SK-N-SH (cell line): Measurements from ENCODE around the gene MAP3K5. TPM values are rescaled to one million over a fixed set of nuclear protein-coding genes. Genes with fewer than 3 reads are reported as not detected.

Source experiments
- CTCF ChIA-PET: fragments of 300-600, 350-600 bp; formaldehyde crosslinking; extraction: SDS; loops from one replicate; lab custom pipeline; 2021; lab: Yijun Ruan, JAX
- POLR2A ChIA-PET: fragments of 350-600 bp; sonication (Branson Sonifier 250); formaldehyde crosslinking; extraction: SDS; loops from one replicate; lab custom pipeline; 2020; ENCODE audit warnings: antibody characterized with exemption, inconsistent platforms; lab: Yijun Ruan, JAX
- DNase-seq: peaks from one replicate; pipeline ENCODE4 v3.0.0; 2012
- H2AFZ ChIP-seq: fragments of 200-600 bp; sonication (generic); 2 replicates; pipeline ENCODE4 v1.8.1; 2016; ENCODE audit warnings: antibody characterized with exemption, mild to moderate bottlenecking, low read depth
- H3F3A ChIP-seq: fragments of 200-600 bp; sonication (generic); replicated peaks from 2 replicates; pipeline ENCODE3; 2016; ENCODE audit warnings: antibody characterized with exemption, mild to moderate bottlenecking; ENCODE audit not compliant: insufficient read depth
- H3K27ac ChIP-seq, 2 experiments: fragments of 200-500 bp in 1 of 2; fragments of 200-600 bp in 1 of 2; sonication (Bioruptor generic) in 1 of 2; sonication (generic), shearing (Covaris generic) in 1 of 2; 2 replicates each; pipeline versions ENCODE4 v1.5.1 to v1.6.1; 2014 to 2016; ENCODE audit warnings: low read depth in 2 of 2, inconsistent platforms in 1 of 2, low read length in 1 of 2, mild to moderate bottlenecking in 1 of 2, mixed read lengths in 1 of 2
- H3K27me3 ChIP-seq: fragments of 200-600 bp; sonication (generic), shearing (Covaris generic); 2 replicates; pipeline ENCODE4 v1.6.1; 2016; ENCODE audit warnings: mixed run types; ENCODE audit not compliant: insufficient read depth
- H3K36me3 ChIP-seq, 2 experiments: fragments of 200-500 bp in 1 of 2; fragments of 200-600 bp in 1 of 2; sonication (Bioruptor generic) in 1 of 2; sonication (generic) in 1 of 2; replicated peaks in 1 of 2; 2 replicates each; pipeline versions ENCODE3 to v1.5.1; 2014 to 2016; ENCODE audit warnings: low read length in 1 of 2, mild to moderate bottlenecking in 1 of 2; ENCODE audit not compliant: insufficient read depth in 2 of 2, control insufficient read depth in 1 of 2
- H3K4me1 ChIP-seq, 2 experiments: fragments of 200-500 bp in 1 of 2; fragments of 200-600 bp in 1 of 2; sonication (Bioruptor generic) in 1 of 2; sonication (generic), shearing (Covaris generic) in 1 of 2; 2 replicates each; pipeline versions ENCODE4 v1.5.1 to v1.6.1; 2014 to 2016; ENCODE audit warnings: low read depth in 1 of 2, low read length in 1 of 2, mixed run types in 1 of 2; ENCODE audit not compliant: insufficient read depth in 2 of 2, control insufficient read depth in 1 of 2
- H3K4me2 ChIP-seq: fragments of 200-600 bp; sonication (generic), shearing (Covaris generic); 2 replicates; pipeline ENCODE4 v1.6.1; 2017; ENCODE audit warnings: mixed run types
- H3K4me3 ChIP-seq, 2 experiments: fragments of 200-500 bp in 1 of 2; fragments of 200-600 bp in 1 of 2; sonication (Bioruptor generic) in 1 of 2; sonication (generic), shearing (Covaris generic) in 1 of 2; 2 replicates each; pipeline versions ENCODE4 v1.5.1 to v1.8.1; 2014 to 2016; ENCODE audit warnings: low read depth in 2 of 2, inconsistent platforms in 1 of 2, low read length in 1 of 2, mild to moderate bottlenecking in 1 of 2, mixed read lengths in 1 of 2, moderate library complexity in 1 of 2
- H3K79me2 ChIP-seq: fragments of 200-600 bp; sonication (generic); 2 replicates; pipeline ENCODE4 v1.8.1; 2017; ENCODE audit warnings: mild to moderate bottlenecking; ENCODE audit not compliant: insufficient read depth
- H3K9ac ChIP-seq: fragments of 200-600 bp; sonication (generic); 2 replicates; pipeline ENCODE4 v1.6.1; 2017; ENCODE audit warnings: mixed run types
- H3K9me2 ChIP-seq: fragments of 200-600 bp; sonication (generic); 2 replicates; pipeline ENCODE4 v1.6.1; 2017; ENCODE audit warnings: mixed run types
- H3K9me3 ChIP-seq: fragments of 200-600 bp; sonication (generic); 2 replicates; pipeline ENCODE4 v1.6.1; 2017; ENCODE audit warnings: mixed run types, mild to moderate bottlenecking, moderate library complexity
- H4K20me1 ChIP-seq: fragments of 200-600 bp; sonication (generic); 2 replicates; pipeline ENCODE4 v1.6.1; 2017; ENCODE audit warnings: mild to moderate bottlenecking, mixed run types; ENCODE audit not compliant: insufficient read depth
- ELF1 ChIP-seq: IDR thresholded peaks from 2 replicates; pipeline ENCODE4 v1.4.0; 2012
- EZH2phosphoT487 ChIP-seq: fragments of 200-600 bp; sonication (generic); IDR thresholded peaks from 2 replicates; pipeline ENCODE4 v1.6.1; 2017; ENCODE audit warnings: low read depth, mixed run types, mild to moderate bottlenecking, antibody characterized with exemption, moderate library complexity, borderline replicate concordance
- FOXM1 ChIP-seq: IDR thresholded peaks from 2 replicates; pipeline ENCODE4 v1.4.0; 2012; ENCODE audit warnings: low read depth, mild to moderate bottlenecking
- GABPA ChIP-seq: IDR thresholded peaks from 2 replicates; pipeline ENCODE4 v1.4.0; 2012; ENCODE audit warnings: low read depth, mild to moderate bottlenecking
- GATA2 ChIP-seq: sonication (generic); formaldehyde crosslinking; IDR thresholded peaks from 2 replicates; pipeline ENCODE4 v1.5.0; 2020; ENCODE audit warnings: mild to moderate bottlenecking, missing genetic modification reagents
- NRF1 ChIP-seq: IDR thresholded peaks from 2 replicates; pipeline ENCODE4 v1.6.1; 2012; ENCODE audit warnings: low read depth, mild to moderate bottlenecking, low read length
- POLR2AphosphoS5 ChIP-seq: IDR thresholded peaks from 2 replicates; pipeline ENCODE4 v1.6.1; 2012; ENCODE audit warnings: low read depth, low read length
- RAD21 ChIP-seq: IDR thresholded peaks from 2 replicates; pipeline ENCODE4 v1.6.1; 2012; ENCODE audit warnings: mild to moderate bottlenecking, low read length
- RFX5 ChIP-seq: IDR thresholded peaks from 2 replicates; pipeline ENCODE4 v1.6.1; 2012; ENCODE audit warnings: mild to moderate bottlenecking, improper control_type of control experiment, low read length
- SIN3A ChIP-seq: IDR thresholded peaks from 2 replicates; pipeline ENCODE4 v1.6.1; 2012; ENCODE audit warnings: low read depth, mild to moderate bottlenecking, low read length, moderate library complexity, borderline replicate concordance
- SMC3 ChIP-seq: IDR thresholded peaks from 2 replicates; pipeline ENCODE4 v1.6.1; 2012; ENCODE audit warnings: low read depth, low read length, improper control_type of control experiment
- TCF12 ChIP-seq: IDR thresholded peaks from 2 replicates; pipeline ENCODE4 v1.4.0; 2012
- TEAD4 ChIP-seq: IDR thresholded peaks from 2 replicates; pipeline ENCODE4 v1.4.0; 2012; ENCODE audit warnings: mild to moderate bottlenecking, borderline replicate concordance; ENCODE audit not compliant: insufficient read depth
- YY1 ChIP-seq: IDR thresholded peaks from 2 replicates; pipeline ENCODE4 v1.4.0; 2012; ENCODE audit warnings: low read depth, mild to moderate bottlenecking
- WGBS: methylation state at CpG from one replicate; pipeline ENCODE4 v1.1.6; 2017; ENCODE audit warnings: low lambda C conversion rate; 5-methylcytosine and 5-hydroxymethylcytosine counted together
- polyA plus RNA-seq, 3 experiments: library from polyadenylated mRNA; depleted of rRNA; stranded (reverse); fragments of >200 nt; gene quantifications; 2 replicates each; pipeline ENCODE4 v1.2.3, GENCODE V29; 2012
- TF ChIP-seq, protein P1 (sequence below): fragments of 200-600 bp; sonication (generic); IDR thresholded peaks from 2 replicates; pipeline ENCODE4 v1.6.1; 2017; ENCODE audit warnings: antibody characterized with exemption, mild to moderate bottlenecking, moderate library complexity
- TF ChIP-seq, protein P2 (sequence below): IDR thresholded peaks from 2 replicates; pipeline ENCODE4 v1.4.0; 2012; ENCODE audit warnings: low read depth
- TF ChIP-seq, protein P3 (sequence below): IDR thresholded peaks from 2 replicates; pipeline ENCODE4 v1.6.1; 2012; ENCODE audit warnings: mild to moderate bottlenecking, low read depth, low read length, moderate library complexity

Gene MAP3K5
- polyA plus RNA-seq, 1 of the 3 experiments (the other 2 are of a cell fraction) = 1.4 TPM

GRCh38 chr6:136566007-136566487, 226.2 kb downstream of the MAP3K5 start:
- Histone ChIP-seq H3K9ac (no peak overlapping the region), H3K9me2 (no peaks in the 10 kb centered on the region), H3K4me2 (no peak overlapping the region), H3F3A (peaks cover 3% of the 10 kb centered on the region), H3K9me3 (no peaks in the 10 kb centered on the region), H3K79me2 (no peaks in the 10 kb centered on the region), H3K4me1 (peaks cover 0 to 6% of the 10 kb centered on the region in 2 experiments; a peak in 2 of 4 replicates), H3K27me3 (no peaks in the 10 kb centered on the region), H4K20me1 (no peaks in the 10 kb centered on the region), H3K27ac (no peak overlapping the region), H2AFZ (no peak overlapping the region), H3K4me3 (no peak overlapping the region), H3K36me3 (no peaks in the 10 kb centered on the region)
- TF ChIP-seq YY1 = no peak
- TF ChIP-seq SMC3 = no peak
- no peak for TF ChIP-seq POLR2AphosphoS5
- no peak for TF ChIP-seq TCF12
- no peak for TF ChIP-seq FOXM1
- TF ChIP-seq, protein P1, sequence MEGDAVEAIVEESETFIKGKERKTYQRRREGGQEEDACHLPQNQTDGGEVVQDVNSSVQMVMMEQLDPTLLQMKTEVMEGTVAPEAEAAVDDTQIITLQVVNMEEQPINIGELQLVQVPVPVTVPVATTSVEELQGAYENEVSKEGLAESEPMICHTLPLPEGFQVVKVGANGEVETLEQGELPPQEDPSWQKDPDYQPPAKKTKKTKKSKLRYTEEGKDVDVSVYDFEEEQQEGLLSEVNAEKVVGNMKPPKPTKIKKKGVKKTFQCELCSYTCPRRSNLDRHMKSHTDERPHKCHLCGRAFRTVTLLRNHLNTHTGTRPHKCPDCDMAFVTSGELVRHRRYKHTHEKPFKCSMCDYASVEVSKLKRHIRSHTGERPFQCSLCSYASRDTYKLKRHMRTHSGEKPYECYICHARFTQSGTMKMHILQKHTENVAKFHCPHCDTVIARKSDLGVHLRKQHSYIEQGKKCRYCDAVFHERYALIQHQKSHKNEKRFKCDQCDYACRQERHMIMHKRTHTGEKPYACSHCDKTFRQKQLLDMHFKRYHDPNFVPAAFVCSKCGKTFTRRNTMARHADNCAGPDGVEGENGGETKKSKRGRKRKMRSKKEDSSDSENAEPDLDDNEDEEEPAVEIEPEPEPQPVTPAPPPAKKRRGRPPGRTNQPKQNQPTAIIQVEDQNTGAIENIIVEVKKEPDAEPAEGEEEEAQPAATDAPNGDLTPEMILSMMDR = no peak
- no peak for TF ChIP-seq TEAD4
- no peak for TF ChIP-seq SIN3A
- TF ChIP-seq NRF1 = no peak
- no peak for TF ChIP-seq RFX5
- no peak for TF ChIP-seq ELF1
- TF ChIP-seq, protein P2, sequence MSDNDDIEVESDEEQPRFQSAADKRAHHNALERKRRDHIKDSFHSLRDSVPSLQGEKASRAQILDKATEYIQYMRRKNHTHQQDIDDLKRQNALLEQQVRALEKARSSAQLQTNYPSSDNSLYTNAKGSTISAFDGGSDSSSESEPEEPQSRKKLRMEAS = no peak
- TF ChIP-seq RAD21 = no peak
- no peak for TF ChIP-seq EZH2phosphoT487
- no peak for TF ChIP-seq GABPA
- no peak for TF ChIP-seq GATA2
- TF ChIP-seq, protein P3, sequence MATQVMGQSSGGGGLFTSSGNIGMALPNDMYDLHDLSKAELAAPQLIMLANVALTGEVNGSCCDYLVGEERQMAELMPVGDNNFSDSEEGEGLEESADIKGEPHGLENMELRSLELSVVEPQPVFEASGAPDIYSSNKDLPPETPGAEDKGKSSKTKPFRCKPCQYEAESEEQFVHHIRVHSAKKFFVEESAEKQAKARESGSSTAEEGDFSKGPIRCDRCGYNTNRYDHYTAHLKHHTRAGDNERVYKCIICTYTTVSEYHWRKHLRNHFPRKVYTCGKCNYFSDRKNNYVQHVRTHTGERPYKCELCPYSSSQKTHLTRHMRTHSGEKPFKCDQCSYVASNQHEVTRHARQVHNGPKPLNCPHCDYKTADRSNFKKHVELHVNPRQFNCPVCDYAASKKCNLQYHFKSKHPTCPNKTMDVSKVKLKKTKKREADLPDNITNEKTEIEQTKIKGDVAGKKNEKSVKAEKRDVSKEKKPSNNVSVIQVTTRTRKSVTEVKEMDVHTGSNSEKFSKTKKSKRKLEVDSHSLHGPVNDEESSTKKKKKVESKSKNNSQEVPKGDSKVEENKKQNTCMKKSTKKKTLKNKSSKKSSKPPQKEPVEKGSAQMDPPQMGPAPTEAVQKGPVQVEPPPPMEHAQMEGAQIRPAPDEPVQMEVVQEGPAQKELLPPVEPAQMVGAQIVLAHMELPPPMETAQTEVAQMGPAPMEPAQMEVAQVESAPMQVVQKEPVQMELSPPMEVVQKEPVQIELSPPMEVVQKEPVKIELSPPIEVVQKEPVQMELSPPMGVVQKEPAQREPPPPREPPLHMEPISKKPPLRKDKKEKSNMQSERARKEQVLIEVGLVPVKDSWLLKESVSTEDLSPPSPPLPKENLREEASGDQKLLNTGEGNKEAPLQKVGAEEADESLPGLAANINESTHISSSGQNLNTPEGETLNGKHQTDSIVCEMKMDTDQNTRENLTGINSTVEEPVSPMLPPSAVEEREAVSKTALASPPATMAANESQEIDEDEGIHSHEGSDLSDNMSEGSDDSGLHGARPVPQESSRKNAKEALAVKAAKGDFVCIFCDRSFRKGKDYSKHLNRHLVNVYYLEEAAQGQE = no peak
- CTCF ChIA-PET = interaction anchor here (1.6 to 2.8 kb wide), 5 partner anchors 9 to 226 kb away, joined by 3 to 10 read pairs (median 7); partner anchors contain the start of genes MAP3K5 and MAP7
- no peak for DNase-seq
- WGBS = 96% methylated on average over 6 of the region's 6 CpGs
- POLR2A ChIA-PET = no interaction called here
